HCT116 (cell line): ENCODE results near the gene LIN7A. TPM values are rescaled to one million over a fixed set of nuclear protein-coding genes. Genes with fewer than 3 reads are reported as not detected.

Experiments
- ATAC-seq: fragments of 200-7000 bp; cut with Tn5 transposase; 2 replicates; pipeline ENCODE4 v1.9.1; 2020; ENCODE audit warnings: mild to moderate bottlenecking, moderate library complexity
- BruUV-seq: library from RNA; stranded (reverse); fragments of 400-500 nt; replicated peaks from 2 replicates; lab custom pipeline; 2021; lab: Mats Ljungman, UMichigan
- CTCF ChIA-PET: fragments of 300-600 bp; sonication (Branson Sonifier 250); formaldehyde crosslinking; loops from one replicate; lab custom pipeline; 2021; ENCODE audit warnings: antibody characterized with exemption; lab: Charles Lee
- POLR2A ChIA-PET: fragments of 300-600, 350-600 bp; sonication (Branson Sonifier 250); formaldehyde crosslinking; loops from one replicate; lab custom pipeline; 2021; ENCODE audit warnings: antibody characterized with exemption; lab: Charles Lee
- RAD21 ChIA-PET, 2 experiments: fragments of 300-600 bp; sonication (Branson Sonifier 250); formaldehyde crosslinking; loops; one replicate each; lab custom pipeline; 2023; ENCODE audit warnings: low total read pairs in 2 of 2; ENCODE audit not compliant: uncharacterized antibody in 2 of 2, unreplicated experiment in 2 of 2, low non-redundant PET in 1 of 2; lab: Charles Lee
- DNase-seq: peaks from one replicate; pipeline ENCODE4 v3.0.0-alpha.2; 2010; ENCODE audit warnings: low read depth, low spot score
- H2AFZ ChIP-seq: fragments of 200-600 bp; shearing (Covaris generic), sonication (generic); 2 replicates; pipeline ENCODE4 v1.6.1; 2017; ENCODE audit warnings: low read depth, mixed run types, mixed read lengths, antibody characterized with exemption, low read length; ENCODE audit not compliant: poor library complexity, severe bottlenecking
- H3K27ac ChIP-seq: 2 replicates; pipeline ENCODE4 v1.5.1; 2012; ENCODE audit warnings: low read depth, low read length
- H3K27me3 ChIP-seq: fragments of 200-600 bp; sonication (generic); 2 replicates; pipeline ENCODE4 v1.6.1; 2016; ENCODE audit warnings: mixed run types, low read length, mixed read lengths; ENCODE audit not compliant: insufficient read depth
- H3K36me3 ChIP-seq, 2 experiments: fragments of 200-500 bp in 1 of 2; fragments of 200-600 bp in 1 of 2; sonication (Bioruptor generic) in 1 of 2; sonication (generic) in 1 of 2; 2 replicates each; pipeline versions ENCODE4 v1.5.1 to v1.6.1; 2014 to 2016; ENCODE audit warnings: low read length in 2 of 2, inconsistent platforms in 1 of 2, mixed read lengths in 1 of 2, mixed run types in 1 of 2; ENCODE audit not compliant: insufficient read depth in 2 of 2, control insufficient read depth in 1 of 2
- H3K4me1 ChIP-seq, 2 experiments: fragments of 200-600 bp in 1 of 2; sonication (generic) in 1 of 2; 2 replicates each; pipeline versions ENCODE4 v1.5.1 to v1.6.1; 2012 to 2017; ENCODE audit warnings: low read length in 2 of 2, inconsistent platforms in 1 of 2, mild to moderate bottlenecking in 1 of 2, mixed read lengths in 1 of 2, mixed run types in 1 of 2, moderate library complexity in 1 of 2; ENCODE audit not compliant: insufficient read depth in 2 of 2, control insufficient read depth in 1 of 2
- H3K4me2 ChIP-seq: fragments of 200-600 bp; sonication (generic); 2 replicates; pipeline ENCODE4 v1.6.1; 2017; ENCODE audit warnings: mixed run types, low read length, mixed read lengths
- H3K4me3 ChIP-seq, 2 experiments: fragments of 200-600 bp in 1 of 2; sonication (generic) in 1 of 2; replicated peaks in 1 of 2; 2 replicates each; pipeline ENCODE4 v1.5.1; 2011 to 2016; ENCODE audit warnings: low read length in 2 of 2, control low read depth in 1 of 2, low read depth in 1 of 2, mild to moderate bottlenecking in 1 of 2, mixed read lengths in 1 of 2, mixed run types in 1 of 2
- H3K79me2 ChIP-seq: fragments of 200-600 bp; sonication (generic); 2 replicates; pipeline ENCODE4 v1.6.1; 2017; ENCODE audit warnings: mild to moderate bottlenecking, mixed run types, low read length, moderate library complexity, mixed read lengths; ENCODE audit not compliant: insufficient read depth
- H3K9ac ChIP-seq: fragments of 200-600 bp; sonication (generic); 2 replicates; pipeline ENCODE4 v1.6.1; 2016; ENCODE audit warnings: low read length, mixed read lengths
- H3K9me2 ChIP-seq: fragments of 200-600 bp; sonication (generic), shearing (Covaris generic); 2 replicates; pipeline ENCODE4 v1.6.1; 2017; ENCODE audit warnings: mixed run types, mild to moderate bottlenecking, moderate library complexity; ENCODE audit not compliant: insufficient read depth
- H3K9me3 ChIP-seq, 2 experiments: fragments of 200-500 bp in 1 of 2; fragments of 200-600 bp in 1 of 2; sonication (Bioruptor generic) in 1 of 2; sonication (generic) in 1 of 2; 2 replicates each; pipeline ENCODE4 v1.6.1; 2014 to 2017; ENCODE audit warnings: low read length in 2 of 2, mixed read lengths in 2 of 2, inconsistent platforms in 1 of 2, low read depth in 1 of 2, mild to moderate bottlenecking in 1 of 2, mixed run types in 1 of 2, moderate library complexity in 1 of 2; ENCODE audit not compliant: control insufficient read depth in 1 of 2, insufficient read depth in 1 of 2
- H4K20me1 ChIP-seq: fragments of 200-600 bp; sonication (generic), shearing (Covaris generic); 2 replicates; pipeline ENCODE4 v1.6.1; 2017; ENCODE audit warnings: mixed run types, mild to moderate bottlenecking, moderate library complexity; ENCODE audit not compliant: insufficient read depth
- POLR2A ChIP-seq: IDR thresholded peaks from 2 replicates; pipeline ENCODE4 v1.7.0; 2011; ENCODE audit warnings: borderline replicate concordance; ENCODE audit not compliant: insufficient read depth, insufficient read length; ENCODE audit errors: extremely low read depth
- SIN3A ChIP-seq: IDR thresholded peaks from 2 replicates; pipeline ENCODE4 v1.6.1; 2012; ENCODE audit warnings: low read depth
- SRF ChIP-seq: IDR thresholded peaks from 2 replicates; pipeline ENCODE4 v1.6.1; 2012; ENCODE audit warnings: low read depth
- ZFX ChIP-seq: fragments of 450-650 bp; IDR thresholded peaks from 2 replicates; pipeline ENCODE4 v1.6.1; 2017
- ZNF274 ChIP-seq: fragments of 200-500 bp; sonication (Bioruptor generic); IDR thresholded peaks from 2 replicates; pipeline ENCODE4 v1.6.1; 2014; ENCODE audit warnings: mild to moderate bottlenecking, low read depth, low read length, inconsistent platforms
- intact Hi-C: fragments of 100-400 bp; cut with micrococcal nuclease; formaldehyde crosslinking; loops from 2 replicates; pipeline ENCODE4 v1.10.0; 2022
- total RNA-seq: library from RNA; stranded (reverse); gene quantifications from one replicate; pipeline ENCODE4 v1.2.1, GENCODE V29; 2021; ENCODE audit not compliant: unreplicated experiment
- TF ChIP-seq, protein P1 (sequence below): IDR thresholded peaks from 2 replicates; pipeline ENCODE4 v1.6.1; 2012; ENCODE audit warnings: low read depth
- TF ChIP-seq, protein P2 (sequence below): IDR thresholded peaks from 2 replicates; pipeline ENCODE4 v1.6.1; 2012

LIN7A gene
- total RNA-seq, 1 experiment from 2014 or later = 1.5 TPM

DNA sequence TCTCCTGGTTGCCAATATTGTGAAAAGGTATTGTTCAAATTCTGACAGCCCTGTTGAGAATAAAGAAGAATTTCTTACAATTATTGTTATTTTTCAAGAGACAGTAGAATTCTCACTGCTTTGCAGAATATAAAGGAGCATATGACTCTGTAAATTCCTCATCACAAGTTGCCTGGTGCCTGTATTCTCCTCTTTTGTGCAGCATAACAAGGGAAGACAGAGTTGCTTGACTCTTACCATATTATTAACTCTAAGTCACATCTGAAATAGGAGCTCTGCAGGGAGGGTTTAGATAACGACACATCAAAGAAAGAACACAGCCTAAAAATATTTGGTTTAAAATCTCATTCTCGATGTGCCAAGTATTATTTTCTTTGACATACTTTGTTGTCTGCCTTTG is 189.9 kb downstream of the LIN7A start:
- Histone ChIP-seq H3K79me2 (no peaks in the 10 kb centered on the region), H3K9me2 (no peaks in the 10 kb centered on the region), H3K4me1 (no peaks in the 10 kb centered on the region), H3K9me3 (no peaks in the 10 kb centered on the region), H3K4me2 (no peak overlapping the region), H4K20me1 (no peaks in the 10 kb centered on the region), H3K36me3 (no peaks in the 10 kb centered on the region), H3K9ac (no peak overlapping the region), H3K27me3 (peaks cover 19% of the 10 kb centered on the region; the same call in 1 of the 2 replicates), H3K27ac (no peak overlapping the region), H3K4me3 (no peak overlapping the region), H2AFZ (no peak overlapping the region)
- no peak for DNase-seq
- ChIA-PET CTCF (no interaction called here), POLR2A (no interaction called here), RAD21 (no interaction called here)
- no peak for TF ChIP-seq POLR2A
- no peak for TF ChIP-seq SRF
- no peak for TF ChIP-seq SIN3A
- no peak for TF ChIP-seq ZFX
- TF ChIP-seq ZNF274 = no peak
- TF ChIP-seq, protein P1, sequence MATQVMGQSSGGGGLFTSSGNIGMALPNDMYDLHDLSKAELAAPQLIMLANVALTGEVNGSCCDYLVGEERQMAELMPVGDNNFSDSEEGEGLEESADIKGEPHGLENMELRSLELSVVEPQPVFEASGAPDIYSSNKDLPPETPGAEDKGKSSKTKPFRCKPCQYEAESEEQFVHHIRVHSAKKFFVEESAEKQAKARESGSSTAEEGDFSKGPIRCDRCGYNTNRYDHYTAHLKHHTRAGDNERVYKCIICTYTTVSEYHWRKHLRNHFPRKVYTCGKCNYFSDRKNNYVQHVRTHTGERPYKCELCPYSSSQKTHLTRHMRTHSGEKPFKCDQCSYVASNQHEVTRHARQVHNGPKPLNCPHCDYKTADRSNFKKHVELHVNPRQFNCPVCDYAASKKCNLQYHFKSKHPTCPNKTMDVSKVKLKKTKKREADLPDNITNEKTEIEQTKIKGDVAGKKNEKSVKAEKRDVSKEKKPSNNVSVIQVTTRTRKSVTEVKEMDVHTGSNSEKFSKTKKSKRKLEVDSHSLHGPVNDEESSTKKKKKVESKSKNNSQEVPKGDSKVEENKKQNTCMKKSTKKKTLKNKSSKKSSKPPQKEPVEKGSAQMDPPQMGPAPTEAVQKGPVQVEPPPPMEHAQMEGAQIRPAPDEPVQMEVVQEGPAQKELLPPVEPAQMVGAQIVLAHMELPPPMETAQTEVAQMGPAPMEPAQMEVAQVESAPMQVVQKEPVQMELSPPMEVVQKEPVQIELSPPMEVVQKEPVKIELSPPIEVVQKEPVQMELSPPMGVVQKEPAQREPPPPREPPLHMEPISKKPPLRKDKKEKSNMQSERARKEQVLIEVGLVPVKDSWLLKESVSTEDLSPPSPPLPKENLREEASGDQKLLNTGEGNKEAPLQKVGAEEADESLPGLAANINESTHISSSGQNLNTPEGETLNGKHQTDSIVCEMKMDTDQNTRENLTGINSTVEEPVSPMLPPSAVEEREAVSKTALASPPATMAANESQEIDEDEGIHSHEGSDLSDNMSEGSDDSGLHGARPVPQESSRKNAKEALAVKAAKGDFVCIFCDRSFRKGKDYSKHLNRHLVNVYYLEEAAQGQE = no peak
- TF ChIP-seq, protein P2, sequence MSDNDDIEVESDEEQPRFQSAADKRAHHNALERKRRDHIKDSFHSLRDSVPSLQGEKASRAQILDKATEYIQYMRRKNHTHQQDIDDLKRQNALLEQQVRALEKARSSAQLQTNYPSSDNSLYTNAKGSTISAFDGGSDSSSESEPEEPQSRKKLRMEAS = no peak
- ATAC-seq = no peak
- BruUV-seq = no TSS peak
- intact Hi-C loops = no loop called here
